Suppressor macrophage treated with lipopolysaccharide for 1 hour (primary cell): Measurements from ENCODE around the gene RNPEP.

Experiments
- DNase-seq, 3 donors: peaks; one replicate each; pipeline ENCODE4 v3.0.0-alpha.2; 2020 to 2022

Gene RNPEP

GRCh38 chr1:201964261-201964660 is 18.2 kb upstream of the RNPEP start:
- no peak for DNase-seq

GRCh38 chr1:201966171-201966570 is 16.3 kb upstream of the RNPEP start:
- no peak for DNase-seq

GRCh38 chr1:201968202-201968925 is 14.1 kb upstream of the RNPEP start:
- peak in 1 of 3 donors; percentile 8 for DNase-seq

GRCh38 chr1:201970334-201971159 is 11.9 kb upstream of the RNPEP start:
- DNase-seq, result peak in 1 of 3 donors; percentile 13

GRCh38 chr1:201982082-201982622 is 296 bp upstream of the RNPEP start:
- peak; percentile 79 to 94 (median 87) for DNase-seq

GRCh38 chr1:201983380-201983805 is 945 bp downstream of the RNPEP start:
- DNase-seq, result no peak

- DNase-seq, result no peak
These were observed 2.0 kb downstream of the RNPEP start for GRCh38 chr1:201984446-201984845.

GRCh38 chr1:201985355-201985754 is 2.9 kb downstream of the RNPEP start:
- DNase-seq, result no peak

GRCh38 chr1:201988601-201989000 is 6.2 kb downstream of the RNPEP start:
- DNase-seq, result no peak

- DNase-seq, result no peak
These were observed 7.1 kb downstream of the RNPEP start for GRCh38 chr1:201989354-201990128.

GRCh38 chr1:201990427-201990826 is 8.0 kb downstream of the RNPEP start:
- no peak for DNase-seq

- peak; percentile 51 to 70 (median 54) for DNase-seq
These were observed 17.3 kb downstream of the RNPEP start for GRCh38 chr1:201999625-202000238.

GRCh38 chr1:202002507-202002906 is 20.1 kb downstream of the RNPEP start:
- no peak for DNase-seq

GRCh38 chr1:202004711-202005110 is 22.3 kb downstream of the RNPEP start:
- no peak for DNase-seq

- DNase-seq, result no peak
These were observed 23.5 kb downstream of the RNPEP start for GRCh38 chr1:202005958-202006357.

- no peak for DNase-seq
These were observed 24.9 kb downstream of the RNPEP start for GRCh38 chr1:202007304-202007703.

- no peak for DNase-seq
These were observed 25.5 kb downstream of the RNPEP start for GRCh38 chr1:202007805-202008489.

- peak; percentile 75 to 83 (median 81) for DNase-seq
These were observed 27.1 kb downstream of the RNPEP start for GRCh38 chr1:202009326-202010179.

GRCh38 chr1:202010180-202011015 is 27.9 kb downstream of the RNPEP start, which contains the start of gene ELF3:
TSS of gene ELF3 (plus strand) at chr1:202010587. CDS start at chr1:202011137, 550 bp downstream.
- DNase-seq, result no peak

- no peak for DNase-seq
These were observed 29.5 kb downstream of the RNPEP start for GRCh38 chr1:202011994-202012393.
